K562 (cell line): ENCODE measurements around the gene PITPNB. TPM values are rescaled to one million over a fixed set of nuclear protein-coding genes. Genes with fewer than 3 reads are reported as not detected.

Experiments
- ATAC-seq: fragments of 200-7000 bp; cut with Tn5 transposase; 3 replicates; pipeline ENCODE4 v1.9.1; 2020; ENCODE audit warnings: moderate library complexity
- BruUV-seq: library from RNA; stranded (reverse); fragments of 400-500 nt; replicated peaks from 2 replicates; lab custom pipeline; 2021; lab: Mats Ljungman, UMichigan
- CTCF ChIA-PET: fragments of 300-600 bp; formaldehyde crosslinking; extraction: SDS; loops from one replicate; lab custom pipeline; 2021; ENCODE audit warnings: low intra/inter-chr PET ratio; lab: Yijun Ruan, JAX
- POLR2A ChIA-PET: fragments of 300-600, 350-650 bp; sonication (Branson Sonifier 250); formaldehyde crosslinking; extraction: SDS; loops from one replicate; lab custom pipeline; 2021; ENCODE audit warnings: antibody characterized with exemption, inconsistent platforms; lab: Yijun Ruan, JAX
- DNase-seq, 4 experiments: peaks; one replicate each; pipeline versions ENCODE4 v3.0.0 to v3.0.0-alpha.2; 2011 to 2018; ENCODE audit warnings: low spot score in 3 of 4, mixed read lengths in 3 of 4; ENCODE audit errors: extremely low read depth in 1 of 4
- FAIRE-seq: peaks from 2 replicates; lab custom pipeline; 2011; peaks lifted over from hg19 to GRCh38; lab: Jason Lieb, UNC
- H2AFZ ChIP-seq: 2 replicates; pipeline ENCODE4 v1.6.0; 2011; ENCODE audit warnings: low read depth, low read length, control low read depth, inconsistent platforms
- H3K27ac ChIP-seq: fragments of 200-600 bp; 3 replicates; pipeline ENCODE4 v1.8.0; 2011; ENCODE audit warnings: low read depth, mild to moderate bottlenecking, control low read depth, inconsistent platforms, low read length, moderate library complexity, mixed read lengths; ENCODE audit errors: extremely low read depth
- H3K27me3 ChIP-seq, 2 experiments: fragments of 300-600 bp in 1 of 2; 2 replicates in 1 of 2; 3 replicates in 1 of 2; pipeline versions ENCODE4 v1.6.0 to v1.8.0; 2011; ENCODE audit warnings: inconsistent platforms in 2 of 2, low read length in 2 of 2, mild to moderate bottlenecking in 1 of 2, mixed read lengths in 1 of 2, moderate library complexity in 1 of 2; ENCODE audit not compliant: control insufficient read depth in 2 of 2, insufficient read depth in 2 of 2
- H3K36me3 ChIP-seq: fragments of 300-600 bp; 3 replicates; pipeline ENCODE4 v1.8.0; 2011; ENCODE audit warnings: mild to moderate bottlenecking, low read length, inconsistent platforms; ENCODE audit not compliant: control insufficient read depth, insufficient read depth
- H3K4me1 ChIP-seq, 2 experiments: fragments of 200-600 bp in 1 of 2; replicated peaks in 1 of 2; 2 replicates in 1 of 2; 3 replicates in 1 of 2; pipeline versions ENCODE4 v1.5.1 to v1.8.0; 2011; ENCODE audit warnings: inconsistent platforms in 2 of 2, low read length in 2 of 2, mild to moderate bottlenecking in 1 of 2, mixed read lengths in 1 of 2, moderate library complexity in 1 of 2; ENCODE audit not compliant: control insufficient read depth in 2 of 2, insufficient read depth in 2 of 2
- H3K4me2 ChIP-seq: 2 replicates; pipeline ENCODE4 v1.6.1; 2011; ENCODE audit warnings: low read length, control low read depth, inconsistent platforms, mixed read lengths; ENCODE audit not compliant: insufficient read depth
- H3K4me3 ChIP-seq: fragments of 200-600 bp; sonication (generic), shearing (Covaris generic); 2 replicates; pipeline ENCODE4 v1.5.1; 2016; ENCODE audit warnings: control low read depth, inconsistent platforms
- H3K79me2 ChIP-seq: fragments of 200-600 bp; 3 replicates; pipeline ENCODE4 v1.8.0; 2011; ENCODE audit warnings: low read length, inconsistent platforms; ENCODE audit not compliant: control insufficient read depth, insufficient read depth
- H3K9ac ChIP-seq, 2 experiments: 2 replicates each; pipeline versions ENCODE4 v1.6.0 to v1.6.1; 2011; ENCODE audit warnings: low read depth in 2 of 2, low read length in 2 of 2, control low read depth in 1 of 2, inconsistent platforms in 1 of 2, mild to moderate bottlenecking in 1 of 2, mixed read lengths in 1 of 2; ENCODE audit not compliant: insufficient read depth in 1 of 2
- H3K9me1 ChIP-seq: one replicate; pipeline ENCODE4 v1.6.0; 2011; ENCODE audit warnings: inconsistent platforms, mild to moderate bottlenecking, low read length, moderate library complexity; ENCODE audit not compliant: control insufficient read depth, insufficient read depth
- H3K9me3 ChIP-seq: replicated peaks from 2 replicates; pipeline ENCODE4 v1.5.1; 2011; ENCODE audit warnings: low read depth, low read length, inconsistent platforms; ENCODE audit not compliant: control insufficient read depth, insufficient read depth
- H4K20me1 ChIP-seq: replicated peaks from 2 replicates; pipeline ENCODE4 v1.6.1; 2011; ENCODE audit warnings: low read length, inconsistent platforms, mixed read lengths; ENCODE audit not compliant: control insufficient read depth, insufficient read depth
- BDP1 ChIP-seq: IDR thresholded peaks from 3 replicates; pipeline ENCODE4 v1.6.1; 2011; ENCODE audit not compliant: insufficient read length, insufficient read depth
- CBFA2T3 ChIP-seq: fragments of 450-650 bp; IDR thresholded peaks from 2 replicates; pipeline ENCODE4 v1.6.1; 2017
- MLLT1 ChIP-seq, 2 experiments: fragments of 450-650 bp; IDR thresholded peaks; 2 replicates each; pipeline ENCODE4 v1.6.1; 2016
- STAT5A ChIP-seq: IDR thresholded peaks from 2 replicates; pipeline ENCODE4 v1.6.1; 2012; ENCODE audit warnings: low read length, inconsistent platforms, borderline replicate concordance
- THRB ChIP-seq: fragments of 450-650 bp; formaldehyde crosslinking; conservative IDR thresholded peaks from 2 replicates; pipeline ENCODE4 v1.4.0; 2022; ENCODE audit warnings: mild to moderate bottlenecking, missing genetic modification characterization
- ZBTB2 ChIP-seq: fragments of 450-650 bp; IDR thresholded peaks from 2 replicates; pipeline ENCODE4 v1.6.1; 2016; ENCODE audit warnings: antibody characterized with exemption
- ZNF184 ChIP-seq: sonication (generic); formaldehyde crosslinking; IDR thresholded peaks from 2 replicates; pipeline ENCODE4 v1.5.0; 2020; ENCODE audit warnings: missing genetic modification reagents
- ZNF609 ChIP-seq: sonication (generic); formaldehyde crosslinking; IDR thresholded peaks from 2 replicates; pipeline ENCODE4 v1.8.1; 2023; ENCODE audit warnings: missing genetic modification reagents, mild to moderate bottlenecking, borderline replicate concordance
- WGBS: fragments of 100-300 bp; shearing (Covaris generic); methylation state at CpG from one replicate; pipeline ENCODE4 v1.1.6; 2016; ENCODE audit warnings: low coverage, mixed read lengths; ENCODE audit not compliant: insufficient coverage; ENCODE audit errors: missing lambda C conversion rate; 5-methylcytosine and 5-hydroxymethylcytosine counted together
- in situ Hi-C: fragments of 300-500 bp; cut with MboI; formaldehyde crosslinking; loops from 4 replicates; pipeline ENCODE4 v1.15.0; 2018; ENCODE audit warnings: inconsistent platforms, mixed read lengths
- intact Hi-C: fragments of 100-400 bp; cut with micrococcal nuclease; formaldehyde crosslinking; loops from 2 replicates; pipeline ENCODE4 v1.14.2; 2022
- polyA plus RNA-seq, 8 experiments: library from polyadenylated mRNA; depleted of rRNA in 4 of 8; stranded (reverse) in 5 of 8; unstranded in 3 of 8; fragments of >200 nt; fragmentation: Nextera tagmentation in 2 of 8; fragmentation: Illumina TruSeq in 1 of 8; extraction: Ambion mirVana in 2 of 8; extraction: Trizol in 1 of 8; gene quantifications; 2 replicates each; pipeline versions ENCODE4 v1.2.1 to v1.2.3, GENCODE V29; 2011 to 2014; ENCODE audit warnings: inconsistent platforms in 1 of 8, missing spikeins in 1 of 8
- total RNA-seq, 7 experiments: library from RNA; depleted of rRNA in 6 of 7; stranded (reverse); fragments of >200 nt in 6 of 7; fragmentation: Illumina TruSeq in 2 of 7; extraction: Trizol in 2 of 7; gene quantifications; 2 replicates each; pipeline versions ENCODE4 v1.2.1 to v1.2.3, GENCODE V29; 2011 to 2021; ENCODE audit warnings: low replicate concordance in 1 of 7

PITPNB gene
- total and polyA plus RNA-seq, 9 of the 15 experiments (the other 6 are each of a cell fraction or from before 2014, with no cell fraction given): 13.1 to 52.4 (median 34.7) TPM

- no peaks in the 10 kb centered on the region for H4K20me1 ChIP-seq
- H3K4me1 ChIP-seq: no peaks in the 10 kb centered on the region; a peak in 1 of 5 replicates
- intact Hi-C loops (no loop called here), in situ Hi-C loops (no loop called here)
- POLR2A ChIA-PET: interaction anchor here (1.1 kb wide), 1 partner anchor 13 kb away, joined by 3 read pairs; no protein-coding TSS in a partner anchor
- no peak overlapping the region for H3K4me3 ChIP-seq
- H3K36me3 ChIP-seq: no peaks in the 10 kb centered on the region
- WGBS: 35% methylated on average over 6 of the region's 8 CpGs
- TF ChIP-seq STAT5A: no peak
- TF ChIP-seq BDP1: no peak
- no peak for TF ChIP-seq ZNF184 (CRISPR knock-in tag)
- no peak for TF ChIP-seq CBFA2T3
- TF ChIP-seq MLLT1 (IDR thresholded peaks at IDR 0.05): no peak
- TF ChIP-seq THRB (CRISPR knock-in tag): no peak
- no peak for TF ChIP-seq ZBTB2
- TF ChIP-seq ZNF609: no peak
- no peak overlapping the region for H2AFZ ChIP-seq
- no peak overlapping the region for H3K9ac ChIP-seq
- ATAC-seq (no peak), FAIRE-seq (no peak), DNase-seq (no peak)
- CTCF ChIA-PET: no interaction called here
- H3K9me1 ChIP-seq: no peaks in the 10 kb centered on the region
- BruUV-seq: no TSS peak
- no peaks in the 10 kb centered on the region for H3K79me2 ChIP-seq
- H3K4me2 ChIP-seq: no peak overlapping the region
- no peaks in the 10 kb centered on the region for H3K9me3 ChIP-seq
- no peak overlapping the region for H3K27ac ChIP-seq
- no peaks in the 10 kb centered on the region for H3K27me3 ChIP-seq
Measured at GRCh38 chr22:27959335-27960090, 40.5 kb upstream of the PITPNB start.
